Esophagus muscularis mucosa (tissue), 4 donors: ENCODE measurements around the gene GALNT7. TPM values are rescaled to one million over a fixed set of nuclear protein-coding genes. Genes with fewer than 3 reads are reported as not detected.

Experiments used
- DNase-seq: peaks from one replicate; pipeline ENCODE4 v3.0.0-alpha.2; 2017; ENCODE audit errors: extremely low spot score
- H3K27ac ChIP-seq, 4 donors: fragments of 200-600 bp; sonication (generic); replicated peaks in 1 of 4; 1 replicate in 3 of 4; 2 replicates in 1 of 4; pipeline ENCODE4 v1.5.1; 2016 to 2019; ENCODE audit warnings: mild to moderate bottlenecking in 1 of 4
- H3K27me3 ChIP-seq, 4 donors: fragments of 200-600 bp; sonication (generic); one replicate each; pipeline versions ENCODE4 v1.5.1 to v1.6.0; 2016 to 2019
- H3K36me3 ChIP-seq, 4 donors: fragments of 200-600 bp; sonication (generic); one replicate each; pipeline ENCODE4 v1.5.1; 2016 to 2019
- H3K4me1 ChIP-seq, 4 donors: fragments of 200-600 bp; sonication (generic); one replicate each; pipeline ENCODE4 v1.5.1; 2016 to 2019
- H3K4me3 ChIP-seq, 4 donors: fragments of 200-600 bp; sonication (generic); 1 replicate in 2 of 4; 2 replicates in 2 of 4; pipeline ENCODE4 v1.5.1; 2016 to 2019; ENCODE audit warnings: mild to moderate bottlenecking in 4 of 4, moderate library complexity in 1 of 4
- H3K9me3 ChIP-seq, 4 donors: fragments of 200-600 bp; sonication (generic); 1 replicate in 3 of 4; 2 replicates in 1 of 4; pipeline ENCODE4 v1.5.1; 2016 to 2019
- EP300 ChIP-seq: sonication (generic); formaldehyde crosslinking; IDR thresholded peaks from one replicate; pipeline ENCODE4 v1.6.1; 2017; ENCODE audit warnings: antibody characterized with exemption
- POLR2A ChIP-seq: fragments of 450-650 bp; IDR thresholded peaks from one replicate; pipeline ENCODE4 v1.6.1; 2017; ENCODE audit warnings: antibody characterized with exemption, moderate library complexity, mild to moderate bottlenecking, low read depth
- POLR2AphosphoS5 ChIP-seq, 2 donors: sonication (generic); formaldehyde crosslinking; IDR thresholded peaks; one replicate each; pipeline ENCODE4 v1.6.1; 2017; ENCODE audit warnings: antibody characterized with exemption in 2 of 2
- WGBS: methylation state at CpG from one replicate; pipeline ENCODE4 v1.1.5; 2018; 5-methylcytosine and 5-hydroxymethylcytosine counted together
- intact Hi-C: fragments of 100-400 bp; cut with DNase I; formaldehyde crosslinking; loops from one replicate; pipeline ENCODE4 v1.15.1; 2023
- total RNA-seq, 4 donors: library from RNA; depleted of rRNA; stranded (reverse); fragments of >200 nt; gene quantifications; one replicate each; pipeline versions ENCODE4 v1.1.0 to v1.2.1, GENCODE V29; 2016
- TF ChIP-seq, protein P1 (sequence below), 3 experiments: fragments of 200-600 bp in 2 of 3; fragments of 450-650 bp in 1 of 3; sonication (generic) in 2 of 3; IDR thresholded peaks; one replicate each; pipeline ENCODE4 v1.5.1; 2017 to 2019; ENCODE audit warnings: antibody characterized with exemption in 3 of 3, mild to moderate bottlenecking in 2 of 3, moderate library complexity in 1 of 3

GALNT7 gene
- total RNA-seq, 4 donors from 2014 or later = 9.6 to 20.2 (median 12.9) TPM

DNA sequence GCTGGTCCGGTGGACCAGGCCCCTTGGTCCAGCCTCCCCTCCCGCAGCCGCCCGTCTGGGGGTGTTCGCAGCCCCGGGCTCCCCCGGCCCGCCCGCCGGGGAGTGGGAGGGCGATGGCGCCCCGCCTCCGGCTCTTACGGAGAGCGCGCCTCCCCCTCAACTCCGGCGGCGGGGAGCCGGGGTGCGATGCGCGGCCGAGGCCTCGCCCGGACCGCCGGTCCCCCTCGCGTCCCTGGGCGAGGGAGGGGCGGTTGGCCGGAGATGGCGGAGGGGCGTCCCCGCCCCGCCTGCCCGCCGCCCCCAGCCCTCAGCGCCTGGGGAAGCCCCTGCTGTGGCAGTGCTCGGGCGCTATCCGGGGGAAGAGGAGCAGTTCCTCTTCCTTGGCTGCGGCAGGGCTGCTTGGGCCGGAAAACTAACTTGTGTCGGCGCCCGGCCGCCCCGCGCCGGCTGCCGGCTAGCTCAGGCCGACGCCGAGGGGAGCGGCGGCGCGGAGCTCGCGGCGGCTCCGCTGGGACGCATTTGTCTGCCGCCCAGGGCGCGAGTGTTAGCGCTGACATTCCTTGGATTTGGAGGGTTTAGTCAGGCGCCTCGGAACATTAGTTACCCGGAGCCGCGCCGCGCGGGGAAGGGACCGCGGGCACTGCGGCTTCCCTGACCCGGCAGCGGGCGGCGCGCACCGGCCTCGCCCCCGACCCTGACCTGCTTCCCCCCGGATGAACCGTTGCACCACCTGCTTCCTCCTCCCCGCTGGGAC lies 994 bp downstream of the GALNT7 start:
- TF ChIP-seq, protein P1, sequence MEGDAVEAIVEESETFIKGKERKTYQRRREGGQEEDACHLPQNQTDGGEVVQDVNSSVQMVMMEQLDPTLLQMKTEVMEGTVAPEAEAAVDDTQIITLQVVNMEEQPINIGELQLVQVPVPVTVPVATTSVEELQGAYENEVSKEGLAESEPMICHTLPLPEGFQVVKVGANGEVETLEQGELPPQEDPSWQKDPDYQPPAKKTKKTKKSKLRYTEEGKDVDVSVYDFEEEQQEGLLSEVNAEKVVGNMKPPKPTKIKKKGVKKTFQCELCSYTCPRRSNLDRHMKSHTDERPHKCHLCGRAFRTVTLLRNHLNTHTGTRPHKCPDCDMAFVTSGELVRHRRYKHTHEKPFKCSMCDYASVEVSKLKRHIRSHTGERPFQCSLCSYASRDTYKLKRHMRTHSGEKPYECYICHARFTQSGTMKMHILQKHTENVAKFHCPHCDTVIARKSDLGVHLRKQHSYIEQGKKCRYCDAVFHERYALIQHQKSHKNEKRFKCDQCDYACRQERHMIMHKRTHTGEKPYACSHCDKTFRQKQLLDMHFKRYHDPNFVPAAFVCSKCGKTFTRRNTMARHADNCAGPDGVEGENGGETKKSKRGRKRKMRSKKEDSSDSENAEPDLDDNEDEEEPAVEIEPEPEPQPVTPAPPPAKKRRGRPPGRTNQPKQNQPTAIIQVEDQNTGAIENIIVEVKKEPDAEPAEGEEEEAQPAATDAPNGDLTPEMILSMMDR (IDR thresholded peaks at IDR 0.05) = no peak
- TF ChIP-seq POLR2AphosphoS5 (IDR thresholded peaks at IDR 0.05) = peak; percentile 18 to 31
- no peak for TF ChIP-seq EP300
- TF ChIP-seq POLR2A = no peak
- H3K4me1 ChIP-seq = peaks cover 7 to 29% (median 23%) of the 10 kb centered on the region in 4 donors
- H3K27ac ChIP-seq = peak overlapping the region; percentile 91 to 95 (median 93)
- H3K9me3 ChIP-seq = no peaks in the 10 kb centered on the region
- peak overlapping the region; percentile 88 to 99 (median 92) for H3K4me3 ChIP-seq
- H3K36me3 ChIP-seq = peaks cover 0 to 1% (median 0%) of the 10 kb centered on the region in 4 donors
- no peaks in the 10 kb centered on the region for H3K27me3 ChIP-seq
- intact Hi-C loops = loop anchor here (10.0 kb wide), 1 partner anchor 145 kb away; no protein-coding TSS in a partner anchor
- peak; percentile 91 for DNase-seq
- under 1% methylated on average over 25 of the region's 92 CpGs for WGBS

DNA sequence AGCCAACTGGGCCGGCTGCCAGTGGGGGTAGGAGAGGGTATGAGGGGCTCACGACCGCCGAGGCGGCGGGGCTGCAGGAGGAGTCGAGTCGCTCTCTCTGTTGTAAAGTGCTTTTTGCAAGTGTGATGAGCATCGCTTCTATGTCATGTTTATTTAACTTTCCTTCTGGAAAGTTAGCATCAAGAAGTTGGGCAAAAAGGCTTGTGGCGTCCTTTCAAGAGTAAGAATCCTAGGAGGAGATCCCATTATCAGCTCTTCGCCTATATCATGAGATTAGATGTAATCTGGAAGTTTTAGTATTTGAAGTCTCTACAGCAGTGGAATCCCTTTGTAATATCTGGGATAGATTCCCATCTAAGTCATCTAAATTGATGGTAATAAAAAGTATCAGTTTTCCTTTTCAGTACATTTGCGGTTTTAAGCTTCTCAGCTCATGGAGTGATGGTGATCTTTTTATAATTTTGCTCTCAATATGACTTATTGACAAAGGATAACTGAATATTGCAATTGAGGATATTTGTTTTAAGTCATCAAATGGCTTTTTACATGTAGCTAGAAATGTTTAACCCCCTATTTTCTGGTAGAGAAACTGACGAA lies 1.7 kb downstream of the GALNT7 start:
- intact Hi-C loops = loop anchor here (10.0 kb wide), 1 partner anchor 145 kb away; no protein-coding TSS in a partner anchor
- Histone ChIP-seq H3K27ac (peak overlapping the region; percentile 91 to 95 (median 93)), H3K4me3 (peak overlapping the region; percentile 88 to 99 (median 92)), H3K36me3 (no peaks in the 10 kb centered on the region), H3K27me3 (no peaks in the 10 kb centered on the region), H3K9me3 (no peaks in the 10 kb centered on the region), H3K4me1 (peaks cover 7 to 29% (median 23%) of the 10 kb centered on the region in 4 donors)
- TF ChIP-seq, protein P1 (IDR thresholded peaks at IDR 0.05) = no peak
- TF ChIP-seq POLR2AphosphoS5 (IDR thresholded peaks at IDR 0.05) (no peak), POLR2A (no peak), EP300 (no peak)
- DNase-seq = no peak
- WGBS = 19% methylated on average over 5 of the region's 13 CpGs

DNA sequence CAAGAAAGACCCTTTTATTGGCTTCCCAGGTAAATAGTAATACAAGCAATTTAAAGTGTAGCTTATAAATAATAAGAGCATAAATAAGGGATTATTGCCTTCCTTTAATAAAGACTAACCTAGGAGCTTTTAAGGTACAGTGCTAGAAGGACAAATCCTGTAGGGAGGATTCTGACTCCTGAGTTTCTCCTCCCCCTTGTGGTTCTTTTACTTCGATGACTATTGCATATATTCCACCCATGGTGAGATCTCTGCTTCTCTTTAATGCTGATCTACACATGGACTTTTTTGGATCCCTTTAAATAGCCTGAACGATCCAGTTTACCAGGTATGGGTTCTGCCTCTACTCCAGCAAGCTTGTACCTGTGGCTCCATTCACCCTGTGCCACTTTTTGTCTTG lies 2.5 kb downstream of the GALNT7 start:
- TF ChIP-seq, protein P1 (IDR thresholded peaks at IDR 0.05) = peak in 1 of 3 experiments; percentile 18
- TF ChIP-seq POLR2AphosphoS5 (IDR thresholded peaks at IDR 0.05) = no peak
- 46% methylated on average over 2 of the region's 2 CpGs for WGBS
- Histone ChIP-seq H3K9me3 (no peaks in the 10 kb centered on the region), H3K36me3 (no peaks in the 10 kb centered on the region), H3K4me3 (no peak overlapping the region), H3K27me3 (no peaks in the 10 kb centered on the region), H3K4me1 (peaks cover 7 to 29% (median 23%) of the 10 kb centered on the region in 4 donors), H3K27ac (no peak overlapping the region)
- DNase-seq = no peak
- intact Hi-C loops = loop anchor here (10.0 kb wide), 1 partner anchor 146 kb away; no protein-coding TSS in a partner anchor

DNA sequence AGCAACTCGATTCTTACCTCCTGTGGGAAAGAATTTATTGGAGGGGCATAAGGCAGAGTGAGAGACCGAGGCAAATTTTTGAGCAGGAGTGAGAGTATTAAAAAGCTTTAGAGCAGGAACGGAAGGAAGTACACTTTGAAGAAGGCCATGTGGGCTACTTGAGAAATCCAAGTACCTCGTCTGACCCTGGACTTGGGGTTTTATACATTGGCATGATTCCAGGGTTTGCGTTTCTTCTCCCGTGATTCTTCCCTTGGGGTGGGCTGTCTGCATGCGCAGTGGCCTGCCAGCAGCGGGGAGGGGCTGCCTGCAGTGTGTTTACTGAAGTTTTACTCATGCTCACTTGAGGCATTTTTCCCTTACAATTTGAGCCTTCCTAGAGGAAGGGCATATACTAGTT lies 3.4 kb downstream of the GALNT7 start:
- TF ChIP-seq, protein P1 (IDR thresholded peaks at IDR 0.05) = no peak
- TF ChIP-seq POLR2A = no peak
- TF ChIP-seq EP300 = no peak
- no peak for TF ChIP-seq POLR2AphosphoS5 (IDR thresholded peaks at IDR 0.05)
- DNase-seq = no peak
- no peak overlapping the region for H3K27ac ChIP-seq
- H3K4me1 ChIP-seq = peaks cover 7 to 29% (median 23%) of the 10 kb centered on the region in 4 donors
- no peaks in the 10 kb centered on the region for H3K36me3 ChIP-seq
- intact Hi-C loops = loop anchor here (10.0 kb wide), 1 partner anchor 147 kb away; no protein-coding TSS in a partner anchor
- H3K27me3 ChIP-seq = no peaks in the 10 kb centered on the region
- H3K9me3 ChIP-seq = no peaks in the 10 kb centered on the region
- WGBS = 74% methylated on average over 6 of the region's 8 CpGs
- no peak overlapping the region for H3K4me3 ChIP-seq
